OCI-LY1 (cell line): ENCODE results near the gene RHBDF1.

ENCODE experiments used
- EZH2 ChIP-seq: fragments of 200-600 bp; sonication (generic), shearing (Covaris generic); IDR thresholded peaks from 2 replicates; pipeline ENCODE4 v1.8.0; 2017; ENCODE audit warnings: borderline replicate concordance, mixed run types, mild to moderate bottlenecking, antibody characterized with exemption, low read length, moderate library complexity, mixed read lengths
- TF ChIP-seq, protein P1 (sequence below): fragments of 200-600 bp; sonication (generic), shearing (Covaris generic); IDR thresholded peaks from 2 replicates; pipeline ENCODE4 v1.5.1; 2017; ENCODE audit warnings: mild to moderate bottlenecking, antibody characterized with exemption, low read length, moderate library complexity, mixed read lengths

- TF ChIP-seq, protein P1, sequence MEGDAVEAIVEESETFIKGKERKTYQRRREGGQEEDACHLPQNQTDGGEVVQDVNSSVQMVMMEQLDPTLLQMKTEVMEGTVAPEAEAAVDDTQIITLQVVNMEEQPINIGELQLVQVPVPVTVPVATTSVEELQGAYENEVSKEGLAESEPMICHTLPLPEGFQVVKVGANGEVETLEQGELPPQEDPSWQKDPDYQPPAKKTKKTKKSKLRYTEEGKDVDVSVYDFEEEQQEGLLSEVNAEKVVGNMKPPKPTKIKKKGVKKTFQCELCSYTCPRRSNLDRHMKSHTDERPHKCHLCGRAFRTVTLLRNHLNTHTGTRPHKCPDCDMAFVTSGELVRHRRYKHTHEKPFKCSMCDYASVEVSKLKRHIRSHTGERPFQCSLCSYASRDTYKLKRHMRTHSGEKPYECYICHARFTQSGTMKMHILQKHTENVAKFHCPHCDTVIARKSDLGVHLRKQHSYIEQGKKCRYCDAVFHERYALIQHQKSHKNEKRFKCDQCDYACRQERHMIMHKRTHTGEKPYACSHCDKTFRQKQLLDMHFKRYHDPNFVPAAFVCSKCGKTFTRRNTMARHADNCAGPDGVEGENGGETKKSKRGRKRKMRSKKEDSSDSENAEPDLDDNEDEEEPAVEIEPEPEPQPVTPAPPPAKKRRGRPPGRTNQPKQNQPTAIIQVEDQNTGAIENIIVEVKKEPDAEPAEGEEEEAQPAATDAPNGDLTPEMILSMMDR = no peak
- TF ChIP-seq EZH2 = no peak
Observed at GRCh38 chr16:62968-63391, 9.5 kb downstream of the RHBDF1 start.
